ENCODE data around the gene SYAP1. TPM values are rescaled to one million over a fixed set of nuclear protein-coding genes. Genes with fewer than 3 reads are reported as not detected.

Gene SYAP1
- total and polyA plus RNA-seq, 2 of the 8 experiments (the other 6 are each of a cell fraction or from before 2014, with no cell fraction given) = 2.9 to 20.3 TPM

DNA sequence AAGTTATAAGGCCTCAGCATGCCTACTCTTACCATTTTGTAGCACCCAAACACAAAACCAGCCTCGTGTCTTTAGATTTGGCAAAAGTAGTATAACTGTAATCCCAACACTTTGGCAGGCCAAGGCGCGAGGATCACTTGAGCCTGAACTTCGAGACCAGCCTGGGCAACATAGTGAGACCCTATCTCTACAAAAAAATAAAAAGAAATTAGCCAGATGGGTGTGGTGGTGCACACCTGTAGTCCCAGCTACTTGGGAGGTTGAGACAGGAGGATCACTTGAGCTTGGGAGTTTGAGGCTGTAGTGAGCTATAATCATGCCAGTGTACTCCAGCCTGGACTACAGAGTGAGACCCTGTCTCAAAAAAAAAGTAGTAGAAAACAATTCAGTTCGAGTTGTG, 17.6 kb downstream of the SYAP1 start:
- FAIRE-seq (no peak), DNase-seq (ENCODE audit: low read depth in 1 of 2, low spot score in 2 of 2) (no peak)
- Histone ChIP-seq H2AFZ (ENCODE audit: low read length) (no peak overlapping the region), H2BK12ac (ENCODE audit: low read depth, low read length) (no peak overlapping the region), H3K4me2 (ENCODE audit: insufficient read depth in 1 of 2, low read depth in 2 of 2, low read length in 2 of 2) (no peak overlapping the region), H2AK5ac (ENCODE audit: low read depth, low read length) (no peak overlapping the region), H3K18ac (ENCODE audit: extremely low read depth, low read length) (no peak overlapping the region), H3K4ac (replicated peaks; ENCODE audit: insufficient read length, low read depth, low read length) (no peak overlapping the region), H3K4me3 (ENCODE audit: extremely low read depth in 1 of 4, insufficient read depth in 2 of 4, low read depth in 3 of 4, low read length in 4 of 4) (no peak overlapping the region), H3K9me3 (ENCODE audit: insufficient read depth in 2 of 2, low read depth in 1 of 2, low read length in 1 of 2) (no peaks in the 10 kb centered on the region), H3K36me3 (ENCODE audit: control insufficient read depth in 2 of 4, insufficient read depth in 4 of 4, low read length in 3 of 4) (peaks cover 0 to 31% (median 16%) of the 10 kb centered on the region in 4 experiments; a peak in 5 of 8 replicates), H2BK120ac (replicated peaks; ENCODE audit: low read depth, low read length) (no peak overlapping the region), H3K56ac (replicated peaks; ENCODE audit: insufficient read length, low read depth, low read length) (no peak overlapping the region), H3K4me1 (replicated peaks in 1 of 4; ENCODE audit: control insufficient read depth in 3 of 4, insufficient read depth in 4 of 4, low read length in 3 of 4) (no peaks in the 10 kb centered on the region), H3K27ac (ENCODE audit: low read depth, low read length) (no peak overlapping the region), H2BK20ac (ENCODE audit: low read length) (no peak overlapping the region), H4K91ac (replicated peaks; ENCODE audit: insufficient read length, low read length) (no peak overlapping the region), H3K23me2 (ENCODE audit: low read depth, low read length) (no peaks in the 10 kb centered on the region), H2BK15ac (ENCODE audit: low read length) (no peak overlapping the region), H3K14ac (ENCODE audit: insufficient read length) (no peak overlapping the region), H3K79me2 (ENCODE audit: control insufficient read depth in 1 of 2, insufficient read depth in 2 of 2, low read length in 2 of 2) (no peaks in the 10 kb centered on the region), H4K8ac (ENCODE audit: extremely low read depth, insufficient read depth, low read length) (no peak overlapping the region), H3K79me1 (ENCODE audit: low read depth, low read length) (no peaks in the 10 kb centered on the region), H2BK5ac (ENCODE audit: low read depth, low read length) (no peak overlapping the region), H4K5ac (ENCODE audit: insufficient read length, low read depth, low read length) (no peak overlapping the region), H3K23ac (ENCODE audit: insufficient read length) (no peak overlapping the region), H3K9ac (replicated peaks in 1 of 4; ENCODE audit: extremely low read depth in 1 of 4, low read depth in 3 of 4, low read length in 3 of 4) (no peak overlapping the region), H3K27me3 (replicated peaks in 1 of 4; ENCODE audit: control insufficient read depth in 3 of 4, extremely low read depth in 1 of 4, insufficient read depth in 3 of 4, low read length in 3 of 4) (no peaks in the 10 kb centered on the region), H4K20me1 (replicated peaks in 1 of 2; ENCODE audit: control insufficient read depth in 1 of 2, insufficient read depth in 2 of 2, low read length in 2 of 2) (no peaks in the 10 kb centered on the region)
- WGBS, 2 experiments (ENCODE audit: extremely low coverage in 1 of 2, insufficient coverage in 1 of 2, insufficient read length in 1 of 2, insufficient replicate concordance in 2 of 2, low coverage in 1 of 2, low lambda C conversion rate in 2 of 2, missing lambda C conversion rate in 1 of 2) = 96% methylated on average over 4 of the region's 5 CpGs; no CpG with 5 or more reads in 1 of the 2 experiments
- CTCF ChIA-PET (ENCODE audit: partially characterized antibody) = no interaction called here
- POLR2A ChIA-PET (ENCODE audit: partially characterized antibody) = interaction anchor here (0.9 kb wide), 1 partner anchor 18 kb away, joined by 3 read pairs; the partner anchor contains the start of gene SYAP1
- TF ChIP-seq SRF (IDR thresholded peaks at IDR 0.05; ENCODE audit: low read depth, low read length) = no peak
- no peak for TF ChIP-seq TCF12 (IDR thresholded peaks at IDR 0.05; ENCODE audit: low read depth, low read length)
- TF ChIP-seq SIRT6 (IDR thresholded peaks at IDR 0.05; ENCODE audit: low read length) = no peak
- TF ChIP-seq SP2 (IDR thresholded peaks at IDR 0.05; ENCODE audit: low read length) = no peak
- no peak for TF ChIP-seq SP4 (IDR thresholded peaks at IDR 0.05; ENCODE audit: low read length)
- no peak for TF ChIP-seq EGR1 (IDR thresholded peaks at IDR 0.05; ENCODE audit: borderline replicate concordance, low read depth, low read length)
- no peak for TF ChIP-seq JUN (IDR thresholded peaks at IDR 0.05; ENCODE audit: low read depth, low read length)
- TF ChIP-seq YY1 (IDR thresholded peaks at IDR 0.05; ENCODE audit: low read depth, low read length) = no peak
- TF ChIP-seq KDM4A (IDR thresholded peaks at IDR 0.05; ENCODE audit: low read depth, low read length, severe bottlenecking) = no peak
- TF ChIP-seq CBX8 (IDR thresholded peaks at IDR 0.05; ENCODE audit: borderline replicate concordance, low read depth, low read length) = no peak
- no peak for TF ChIP-seq BCL11A (IDR thresholded peaks at IDR 0.05; ENCODE audit: low read depth in 2 of 2, low read length in 2 of 2)
- TF ChIP-seq EP300 (IDR thresholded peaks at IDR 0.05; ENCODE audit: borderline replicate concordance in 1 of 2, low read depth in 2 of 2, low read length in 2 of 2) = no peak
- TF ChIP-seq TAF1 (IDR thresholded peaks at IDR 0.05; ENCODE audit: low read depth, low read length) = no peak
- no peak for TF ChIP-seq SAP30 (IDR thresholded peaks at IDR 0.05; ENCODE audit: insufficient read depth, insufficient replicate concordance, low read length)
- no peak for TF ChIP-seq EZH2 (IDR thresholded peaks at IDR 0.05; ENCODE audit: low read depth, low read length, severe bottlenecking)
- no peak for TF ChIP-seq NRF1 (IDR thresholded peaks at IDR 0.05; ENCODE audit: low read depth, low read length)
